ENCODE data around the gene PIK3AP1. TPM values are rescaled to one million over a fixed set of nuclear protein-coding genes. Genes with fewer than 3 reads are reported as not detected.

Gene PIK3AP1
- total RNA-seq, 1 donor: 35.0 TPM

GRCh38 chr10:96675846-96676245 is 44.5 kb downstream of the PIK3AP1 start:
- no peak for DNase-seq (ENCODE audit: low read depth in 2 of 3, low spot score in 2 of 3)

DNA sequence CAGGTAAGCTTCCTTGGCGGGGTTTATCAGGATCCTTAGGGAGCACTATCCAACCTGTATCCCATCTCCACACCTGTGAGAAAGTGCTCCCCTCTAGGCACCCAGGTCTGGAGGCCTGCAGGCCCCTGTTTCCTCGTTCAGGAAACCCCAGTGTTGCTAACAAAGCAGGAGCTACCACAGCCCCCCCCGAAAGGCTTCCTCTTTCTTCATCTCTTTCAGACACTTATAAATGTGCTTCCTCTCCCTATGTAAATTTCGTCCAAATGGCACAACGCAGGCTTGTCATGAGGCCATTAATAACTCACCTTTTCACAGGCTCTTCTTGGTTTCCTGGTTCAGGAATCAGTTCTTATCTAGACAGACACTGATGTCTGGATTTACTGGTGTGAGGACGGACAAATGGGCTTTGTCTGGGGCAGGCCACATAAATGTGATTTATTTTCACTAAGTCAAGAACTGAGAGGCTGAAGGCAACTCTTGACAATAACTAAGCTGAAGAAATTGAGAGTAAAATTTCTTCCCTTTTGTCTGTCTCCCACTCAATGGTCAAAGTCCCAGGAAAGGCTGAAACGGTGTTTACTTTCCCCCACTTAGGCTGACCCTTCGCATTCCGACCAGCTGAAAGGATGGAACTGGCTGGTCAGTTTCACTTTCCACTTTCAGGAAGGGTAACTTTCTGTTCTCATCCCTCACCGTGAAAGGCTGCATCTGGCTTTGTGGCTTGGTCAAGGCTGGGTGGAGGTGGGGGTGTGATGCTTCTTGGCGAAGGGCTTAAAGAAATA is 46.8 kb downstream of the PIK3AP1 start:
- DNase-seq (ENCODE audit: low read depth in 2 of 3, low spot score in 2 of 3): peak in 2 of 3 donors; percentile 88 to 93

DNA sequence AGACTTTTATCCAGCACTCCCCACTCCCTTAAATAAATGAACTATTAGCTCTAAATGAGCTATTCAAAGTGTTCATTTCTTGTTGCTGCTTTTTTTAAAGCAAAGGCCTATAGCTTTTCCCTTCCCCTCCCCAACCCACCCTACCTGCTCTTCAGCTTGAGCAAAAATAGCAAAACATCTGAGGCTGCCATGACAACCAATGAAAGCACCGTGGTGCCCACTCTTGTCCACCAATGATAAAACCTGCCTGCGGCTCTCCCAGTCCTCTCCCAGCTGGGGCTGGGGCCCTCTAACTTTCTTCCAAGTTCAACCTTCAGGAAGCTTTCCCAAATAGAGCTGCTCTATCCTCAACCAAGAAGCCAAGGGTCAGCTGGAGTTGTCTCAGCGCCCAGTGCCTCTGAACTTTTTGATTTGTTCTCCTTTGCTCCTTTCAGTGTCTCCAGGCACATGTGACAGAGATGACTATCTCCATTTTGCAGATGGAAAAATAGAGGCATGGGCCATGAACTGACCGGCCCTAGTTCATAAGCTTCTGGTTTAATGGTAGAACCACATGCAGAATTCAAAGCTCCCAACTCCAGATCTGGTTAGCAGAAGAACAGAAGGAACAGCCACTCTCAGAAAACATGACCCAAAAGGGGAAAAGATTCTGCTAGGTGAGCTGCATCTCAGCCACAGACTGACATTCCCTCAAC is 47.7 kb downstream of the PIK3AP1 start:
- peak in 1 of 3 donors; percentile 50 for DNase-seq (ENCODE audit: low read depth in 2 of 3, low spot score in 2 of 3)

- DNase-seq (ENCODE audit: low read depth in 2 of 3, low spot score in 2 of 3): no peak
Measured at GRCh38 chr10:96671211-96671890, 49.0 kb downstream of the PIK3AP1 start.

DNA sequence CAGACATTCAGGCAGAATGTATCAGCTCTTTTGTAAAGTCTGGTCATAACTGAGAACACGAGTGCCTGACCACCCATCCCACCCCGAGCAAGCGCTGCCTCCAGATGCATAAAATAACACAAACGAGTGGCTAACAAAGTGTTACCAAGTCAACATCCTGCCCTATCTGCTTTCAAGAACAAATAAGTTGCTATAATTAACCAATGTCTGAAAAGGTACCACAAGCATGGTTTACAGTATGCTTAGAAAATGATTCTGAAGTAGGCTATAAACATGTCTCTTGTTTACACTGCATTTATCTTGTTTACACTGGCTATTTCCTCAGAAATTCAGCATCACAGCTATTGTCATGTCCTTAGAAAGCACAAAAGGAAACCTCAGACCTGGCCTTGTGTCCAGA is 49.5 kb downstream of the PIK3AP1 start:
- DNase-seq (ENCODE audit: low read depth in 2 of 3, low spot score in 2 of 3): no peak

- no peak for DNase-seq (ENCODE audit: low read depth in 2 of 3, low spot score in 2 of 3)
Measured at GRCh38 chr10:96667401-96667800, 52.9 kb downstream of the PIK3AP1 start.

DNA sequence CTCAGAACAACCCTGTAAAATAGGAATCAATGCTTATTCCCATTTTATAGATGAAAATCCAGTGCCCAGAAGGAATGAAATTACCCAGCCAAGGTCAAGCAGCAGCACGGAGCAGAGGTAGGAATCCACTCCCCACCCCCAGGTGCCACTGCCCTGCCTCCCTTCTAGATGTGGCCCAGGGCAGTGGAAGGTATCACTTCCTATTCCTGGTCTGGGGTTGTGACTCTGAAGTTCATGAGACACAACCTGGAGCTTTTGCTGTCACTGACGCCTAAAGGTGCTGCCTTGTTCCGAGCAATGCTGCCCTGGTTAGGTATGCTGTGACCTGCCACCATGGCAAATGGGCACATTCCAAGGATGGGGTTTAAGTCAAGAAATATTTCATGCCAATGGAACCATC is 53.6 kb downstream of the PIK3AP1 start:
- no peak for DNase-seq (ENCODE audit: low read depth in 2 of 3, low spot score in 2 of 3)

DNA sequence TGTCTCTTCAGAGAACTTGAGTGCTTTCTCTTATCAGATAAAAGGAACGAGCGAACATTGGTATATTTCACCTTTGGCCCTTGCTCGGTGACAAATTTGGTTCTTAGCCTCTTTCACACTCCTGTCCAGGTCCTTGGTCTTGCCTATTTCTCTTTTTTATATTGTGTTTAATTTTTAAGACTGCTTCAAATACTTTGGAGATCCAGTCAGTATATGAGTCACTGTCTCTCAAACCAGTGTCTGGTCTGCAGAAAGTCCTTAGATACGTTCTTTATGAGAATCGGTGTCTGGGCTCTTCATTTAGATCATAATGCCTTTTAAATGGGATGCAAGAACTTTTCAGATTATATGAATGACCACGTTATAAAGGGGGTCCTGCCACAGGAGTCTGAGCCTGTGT is 55.0 kb downstream of the PIK3AP1 start:
- no peak for DNase-seq (ENCODE audit: low read depth in 2 of 3, low spot score in 2 of 3)

DNA sequence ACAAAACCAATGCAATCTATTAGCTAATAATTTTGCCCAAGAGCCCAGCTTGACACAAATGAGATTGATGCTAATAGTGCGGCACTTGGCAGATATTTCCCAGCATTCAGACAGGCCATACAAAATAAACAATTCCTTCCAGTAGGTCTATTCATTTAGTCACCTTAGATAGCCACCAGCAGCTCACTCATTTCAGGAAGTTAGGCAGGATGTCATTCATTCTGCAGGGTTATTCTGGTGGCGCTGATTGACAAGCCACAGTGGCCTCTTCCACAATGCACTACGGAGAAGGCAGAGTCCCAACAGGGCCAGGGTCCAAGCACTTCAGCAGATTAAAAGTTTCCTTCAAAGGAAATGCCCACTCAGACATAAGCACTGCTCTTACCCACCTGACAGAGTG is 55.8 kb downstream of the PIK3AP1 start:
- DNase-seq (ENCODE audit: low read depth in 2 of 3, low spot score in 2 of 3): peak in 1 of 3 donors; percentile 58

DNA sequence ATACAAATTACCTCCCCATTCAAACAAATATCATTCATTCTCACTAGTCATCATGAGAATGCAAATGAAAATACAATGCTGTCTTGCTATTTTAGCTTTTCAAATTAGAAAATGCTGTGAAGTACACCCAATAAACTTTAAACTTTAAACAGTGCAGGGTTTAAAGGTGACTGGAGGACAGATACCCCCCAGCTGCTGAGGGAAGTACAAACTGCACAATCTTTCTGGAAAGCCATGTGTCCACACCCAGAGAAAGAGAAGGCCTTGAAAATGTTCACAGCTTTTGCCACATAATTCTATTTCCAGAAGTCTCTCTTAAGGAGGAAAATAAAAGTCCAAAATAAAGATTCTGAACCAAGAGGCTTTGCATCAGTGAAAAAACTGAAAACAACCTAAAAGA is 56.5 kb downstream of the PIK3AP1 start:
- DNase-seq (ENCODE audit: low read depth in 2 of 3, low spot score in 2 of 3): no peak

- no peak for DNase-seq (ENCODE audit: low read depth in 2 of 3, low spot score in 2 of 3)
Measured at GRCh38 chr10:96661632-96662031, 58.7 kb downstream of the PIK3AP1 start.

GRCh38 chr10:96660297-96660696 is 60.0 kb downstream of the PIK3AP1 start:
- DNase-seq (ENCODE audit: low read depth in 2 of 3, low spot score in 2 of 3): no peak

- no peak for DNase-seq (ENCODE audit: low read depth in 2 of 3, low spot score in 2 of 3)
Measured at GRCh38 chr10:96658844-96659243, 61.5 kb downstream of the PIK3AP1 start.

DNA sequence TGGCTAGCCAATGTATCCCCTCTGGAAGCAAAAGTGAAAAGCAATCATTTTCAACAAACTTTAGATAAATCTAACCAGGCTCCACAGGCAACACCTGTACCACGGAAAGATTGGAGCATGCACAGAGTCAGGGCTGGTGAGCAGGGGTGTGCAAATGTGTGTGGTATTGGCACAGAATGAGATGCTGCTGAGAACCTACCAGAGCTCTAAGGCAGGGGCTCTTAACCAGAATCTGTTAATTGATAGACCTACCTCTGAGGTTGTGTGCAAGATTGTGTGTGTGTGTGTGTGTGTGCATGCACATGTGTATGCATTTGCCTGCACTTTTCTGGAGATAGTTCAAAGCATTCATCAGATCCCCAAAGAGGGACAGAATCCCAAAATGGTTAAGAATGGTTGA is 62.9 kb downstream of the PIK3AP1 start:
- no peak for DNase-seq (ENCODE audit: low read depth in 2 of 3, low spot score in 2 of 3)

DNA sequence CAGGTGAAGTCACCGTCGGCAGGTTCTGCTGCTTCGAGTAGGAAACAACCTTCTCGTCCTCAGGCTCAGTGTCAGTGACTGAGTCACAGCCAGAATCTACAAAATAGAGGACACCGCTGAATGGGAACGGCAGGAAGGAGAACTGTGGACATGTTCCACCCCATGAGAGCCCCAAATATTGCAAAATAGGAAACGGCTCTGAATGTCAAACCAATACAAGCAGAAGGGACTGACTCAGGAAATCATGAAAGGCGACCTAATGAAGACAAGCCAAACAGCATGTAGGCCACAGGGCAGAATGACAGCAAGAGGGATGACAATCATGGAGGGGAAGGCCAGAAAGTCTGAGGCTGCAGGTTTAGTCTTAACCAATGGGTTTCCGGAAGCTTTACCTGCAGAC is 63.5 kb downstream of the PIK3AP1 start:
- no peak for DNase-seq (ENCODE audit: low read depth in 2 of 3, low spot score in 2 of 3)

GRCh38 chr10:96656198-96656577 is 64.1 kb downstream of the PIK3AP1 start:
- DNase-seq (ENCODE audit: low read depth in 2 of 3, low spot score in 2 of 3): no peak

DNA sequence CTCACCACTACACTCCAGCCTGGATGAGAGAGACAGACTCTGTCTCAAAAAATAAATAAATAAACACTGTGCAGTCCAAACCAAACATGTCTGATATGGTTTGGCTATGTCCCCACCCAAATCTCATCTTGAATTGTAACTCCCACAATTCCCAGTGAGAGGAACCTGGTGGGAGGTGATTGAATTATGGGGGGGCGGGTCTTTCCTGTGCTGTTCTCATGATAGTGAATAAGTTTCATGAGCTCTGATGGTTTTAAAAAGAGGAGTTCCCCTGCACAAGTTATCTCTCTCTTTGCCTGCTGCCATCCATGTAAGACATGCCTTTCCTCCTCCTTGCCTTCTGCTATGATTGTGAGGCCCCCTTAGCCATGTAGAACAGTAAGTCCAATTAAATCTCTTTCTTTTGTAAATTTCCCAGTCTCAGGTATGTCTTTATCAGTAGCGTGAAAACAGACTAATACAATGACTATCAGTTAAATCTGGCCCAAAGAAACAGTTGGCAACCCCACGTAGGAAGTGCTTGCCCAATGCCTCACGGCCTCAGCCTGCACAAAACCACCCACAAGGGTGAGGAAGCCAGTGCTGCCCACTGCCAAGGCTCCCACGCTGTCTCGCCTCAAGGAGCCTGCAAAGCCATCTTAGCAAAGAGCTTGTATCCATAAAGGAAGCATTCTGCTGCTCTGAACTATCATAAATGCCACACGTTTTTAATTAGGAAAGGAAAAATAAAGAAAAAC is 64.7 kb downstream of the PIK3AP1 start:
- DNase-seq (ENCODE audit: low read depth in 2 of 3, low spot score in 2 of 3): no peak

DNA sequence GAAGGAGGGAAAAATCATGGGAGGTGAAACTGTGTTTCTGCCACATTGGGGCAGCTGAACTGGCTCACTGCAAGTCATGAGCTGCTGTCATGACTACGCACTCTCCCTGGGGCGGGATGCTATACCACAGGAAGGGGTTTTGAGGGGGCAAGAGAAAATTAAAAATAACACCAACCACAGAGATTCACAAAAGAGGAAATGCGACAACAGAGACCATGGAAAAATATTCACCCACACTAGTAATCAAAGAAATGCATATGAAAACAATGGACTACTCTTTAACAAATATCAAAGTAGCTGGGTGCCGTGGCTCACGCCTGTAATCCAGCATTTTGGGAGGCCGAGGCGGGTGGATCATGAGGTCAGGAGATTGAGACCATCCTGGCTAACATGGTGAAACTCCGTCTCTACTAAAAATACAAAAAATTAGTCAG is 68.3 kb downstream of the PIK3AP1 start:
- peak in 2 of 3 donors; percentile 88 to 95 for DNase-seq (ENCODE audit: low read depth in 2 of 3, low spot score in 2 of 3)

GRCh38 chr10:96650958-96651357 is 69.4 kb downstream of the PIK3AP1 start:
- DNase-seq (ENCODE audit: low read depth in 2 of 3, low spot score in 2 of 3): no peak

DNA sequence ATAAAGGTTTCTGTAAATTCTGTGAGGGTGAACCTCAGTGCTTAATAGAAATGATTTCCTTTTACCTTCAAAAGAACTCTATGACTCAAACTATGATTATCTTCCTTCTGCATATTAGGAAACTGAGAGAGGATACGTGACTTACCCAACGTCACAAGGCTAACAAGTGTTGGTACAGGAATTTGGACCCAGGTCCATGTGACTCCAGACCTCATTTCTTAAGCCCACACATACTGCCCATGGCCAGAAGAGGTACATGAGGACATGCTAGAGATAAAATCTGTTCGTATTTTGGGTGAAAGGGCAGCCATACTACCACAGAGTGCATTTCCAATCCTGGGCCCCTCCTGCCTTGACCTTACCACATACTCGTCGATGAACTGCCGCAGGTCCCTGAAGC is 72.0 kb downstream of the PIK3AP1 start:
- no peak for DNase-seq (ENCODE audit: low read depth in 2 of 3, low spot score in 2 of 3)

GRCh38 chr10:96647466-96647865 is 72.8 kb downstream of the PIK3AP1 start:
- DNase-seq (ENCODE audit: low read depth in 2 of 3, low spot score in 2 of 3): no peak

All from hematopoietic multipotent progenitor cell (in vitro differentiated cells).